ENCODE measurements around the gene TNS2. TPM values are rescaled to one million over a fixed set of nuclear protein-coding genes. Genes with fewer than 3 reads are reported as not detected.
"Not testable (repeated sequence)": the region's sequence is repeated elsewhere in the genome, so short reads cannot be mapped to it uniquely, and the experiment has no call there.

Gene TNS2
- total and polyA plus RNA-seq, 2 donors (not counting 1 experiment from before 2014, with no cell fraction given): 0.60 to 1.3 TPM

DNA sequence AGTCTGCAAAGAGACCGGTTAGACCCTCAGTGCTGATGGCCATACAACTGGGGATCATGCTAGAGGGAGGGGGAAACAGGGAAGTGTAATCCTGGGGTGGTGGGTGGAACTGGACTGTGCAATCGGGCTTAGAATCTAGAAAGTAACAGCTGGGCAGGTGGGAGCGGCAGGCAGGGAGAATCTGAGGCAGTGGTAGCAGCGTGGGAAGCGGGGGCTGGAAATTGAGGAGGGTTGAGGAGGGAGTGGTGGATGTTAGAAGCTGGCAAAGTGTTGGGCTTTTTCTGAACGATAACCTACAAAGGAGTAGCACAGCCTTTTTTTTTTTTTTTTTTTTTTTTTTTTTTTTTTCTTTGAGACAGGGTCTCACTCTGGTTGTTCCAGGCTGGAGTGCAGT is 44.5 kb downstream of the TNS2 start:
- Histone ChIP-seq H3K27me3 (replicated peaks in 1 of 4; ENCODE audit: control extremely low read depth in 1 of 4, control insufficient read depth in 3 of 4, insufficient read depth in 4 of 4, low read length in 3 of 4) (peaks cover 0 to 18% (median 8%) of the 10 kb centered on the region in 4 experiments), H4K20me1 (ENCODE audit: control insufficient read depth, insufficient read depth, low read length, poor library complexity, severe bottlenecking) (no peaks in the 10 kb centered on the region), H3K4me2 (replicated peaks; ENCODE audit: low read depth, low read length, poor library complexity, severe bottlenecking) (no peak overlapping the region), H3K9ac (ENCODE audit: low read length) (no peak overlapping the region), H2AFZ (ENCODE audit: insufficient read depth, low read depth, low read length, poor library complexity, severe bottlenecking) (no peak overlapping the region), H3K9me3 (ENCODE audit: control extremely low read depth in 1 of 3, control insufficient read depth in 2 of 3, insufficient read depth in 1 of 3, low read length in 2 of 3) (peaks cover 0 to 4% (median 0%) of the 10 kb centered on the region in 3 donors), H3K4me3 (ENCODE audit: control extremely low read depth in 1 of 5, extremely low read depth in 1 of 5, insufficient read depth in 1 of 5, low read depth in 2 of 5, low read length in 4 of 5) (no peak overlapping the region), H3K79me2 (ENCODE audit: control insufficient read depth, insufficient read depth, low read length) (no peaks in the 10 kb centered on the region), H3K36me3 (replicated peaks in 1 of 2; ENCODE audit: control extremely low read depth in 1 of 2, control insufficient read depth in 1 of 2, extremely low read depth in 1 of 2, insufficient read depth in 2 of 2, low read length in 1 of 2) (no peaks in the 10 kb centered on the region), H3K27ac (ENCODE audit: low read length in 2 of 2) (no peak overlapping the region), H3K4me1 (ENCODE audit: control insufficient read depth in 2 of 2, insufficient read depth in 2 of 2, low read length in 2 of 2) (peaks cover 18 to 23% of the 10 kb centered on the region in 2 donors)
- no peak for DNase-seq
- intact Hi-C loops (cut with micrococcal nuclease): no loop called here
- Mint-ChIP-seq H3K4me3 (no peak overlapping the region), H3K27ac (no peak overlapping the region), H3K27me3 (peaks cover 29% of the 10 kb centered on the region), H3K4me1 (peaks cover 27% of the 10 kb centered on the region), H3K9me3 (ENCODE audit: insufficient read depth) (no peaks in the 10 kb centered on the region)
- POLR2A ChIA-PET: no interaction called here
- CTCF ChIA-PET: interaction anchor here (1.1 to 13.1 kb wide), 2 partner anchors 8 to 27 kb away, joined by 4 to 344 read pairs; partner anchors contain the start of gene SOAT2
- no peak for TF ChIP-seq EZH2 (IDR thresholded peaks at IDR 0.05; ENCODE audit: borderline replicate concordance, insufficient read depth, low read depth, low read length, poor library complexity, severe bottlenecking)
- TF ChIP-seq, protein P1, sequence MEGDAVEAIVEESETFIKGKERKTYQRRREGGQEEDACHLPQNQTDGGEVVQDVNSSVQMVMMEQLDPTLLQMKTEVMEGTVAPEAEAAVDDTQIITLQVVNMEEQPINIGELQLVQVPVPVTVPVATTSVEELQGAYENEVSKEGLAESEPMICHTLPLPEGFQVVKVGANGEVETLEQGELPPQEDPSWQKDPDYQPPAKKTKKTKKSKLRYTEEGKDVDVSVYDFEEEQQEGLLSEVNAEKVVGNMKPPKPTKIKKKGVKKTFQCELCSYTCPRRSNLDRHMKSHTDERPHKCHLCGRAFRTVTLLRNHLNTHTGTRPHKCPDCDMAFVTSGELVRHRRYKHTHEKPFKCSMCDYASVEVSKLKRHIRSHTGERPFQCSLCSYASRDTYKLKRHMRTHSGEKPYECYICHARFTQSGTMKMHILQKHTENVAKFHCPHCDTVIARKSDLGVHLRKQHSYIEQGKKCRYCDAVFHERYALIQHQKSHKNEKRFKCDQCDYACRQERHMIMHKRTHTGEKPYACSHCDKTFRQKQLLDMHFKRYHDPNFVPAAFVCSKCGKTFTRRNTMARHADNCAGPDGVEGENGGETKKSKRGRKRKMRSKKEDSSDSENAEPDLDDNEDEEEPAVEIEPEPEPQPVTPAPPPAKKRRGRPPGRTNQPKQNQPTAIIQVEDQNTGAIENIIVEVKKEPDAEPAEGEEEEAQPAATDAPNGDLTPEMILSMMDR (IDR thresholded peaks at IDR 0.05): no peak
- ATAC-seq (ENCODE audit: low read depth): no peak
- WGBS (ENCODE audit: insufficient coverage): 81% methylated on average over 5 of the region's 6 CpGs

GRCh38 chr12:53094796-53095595 is 45.1 kb downstream of the TNS2 start:
- H3K4me2 ChIP-seq (replicated peaks; ENCODE audit: low read depth, low read length, poor library complexity, severe bottlenecking); H2AFZ ChIP-seq (ENCODE audit: insufficient read depth, low read depth, low read length, poor library complexity, severe bottlenecking); H3K27ac ChIP-seq (ENCODE audit: low read length in 2 of 2); H3K4me3 Mint-ChIP-seq; H3K4me3 ChIP-seq (ENCODE audit: control extremely low read depth in 1 of 5, extremely low read depth in 1 of 5, insufficient read depth in 1 of 5, low read depth in 2 of 5, low read length in 4 of 5); DNase-seq; H3K36me3 ChIP-seq (replicated peaks in 1 of 2; ENCODE audit: control extremely low read depth in 1 of 2, control insufficient read depth in 1 of 2, extremely low read depth in 1 of 2, insufficient read depth in 2 of 2, low read length in 1 of 2); POLR2A ChIA-PET; H3K9me3 ChIP-seq (ENCODE audit: control extremely low read depth in 1 of 3, control insufficient read depth in 2 of 3, insufficient read depth in 1 of 3, low read length in 2 of 3); ATAC-seq (ENCODE audit: low read depth); H3K9me3 Mint-ChIP-seq (ENCODE audit: insufficient read depth); H3K79me2 ChIP-seq (ENCODE audit: control insufficient read depth, insufficient read depth, low read length); H4K20me1 ChIP-seq (ENCODE audit: control insufficient read depth, insufficient read depth, low read length, poor library complexity, severe bottlenecking); H3K9ac ChIP-seq (ENCODE audit: low read length); H3K27ac Mint-ChIP-seq: not testable (repeated sequence)
- WGBS (ENCODE audit: insufficient coverage): no CpG with 5 or more reads among the region's 5 CpGs
- Histone ChIP-seq H3K27me3 (replicated peaks in 1 of 4; ENCODE audit: control extremely low read depth in 1 of 4, control insufficient read depth in 3 of 4, insufficient read depth in 4 of 4, low read length in 3 of 4) (peaks cover 0 to 18% (median 8%) of the 10 kb centered on the region in 4 experiments), H3K4me1 (ENCODE audit: control insufficient read depth in 2 of 2, insufficient read depth in 2 of 2, low read length in 2 of 2) (peaks cover 18 to 23% of the 10 kb centered on the region in 2 donors)
- peaks cover 28% of the 10 kb centered on the region for H3K4me1 Mint-ChIP-seq
- peaks cover 29% of the 10 kb centered on the region for H3K27me3 Mint-ChIP-seq
- intact Hi-C loops (cut with micrococcal nuclease): loop anchor here (5.0 kb wide), 1 partner anchor 43 kb away; the partner anchor contains the start of gene TNS2
- CTCF ChIA-PET: interaction anchor here (0.7 to 13.1 kb wide), 3 partner anchors 8 to 1342 kb away, joined by 3 to 344 read pairs (median 4); partner anchors contain the start of gene SOAT2

DNA sequence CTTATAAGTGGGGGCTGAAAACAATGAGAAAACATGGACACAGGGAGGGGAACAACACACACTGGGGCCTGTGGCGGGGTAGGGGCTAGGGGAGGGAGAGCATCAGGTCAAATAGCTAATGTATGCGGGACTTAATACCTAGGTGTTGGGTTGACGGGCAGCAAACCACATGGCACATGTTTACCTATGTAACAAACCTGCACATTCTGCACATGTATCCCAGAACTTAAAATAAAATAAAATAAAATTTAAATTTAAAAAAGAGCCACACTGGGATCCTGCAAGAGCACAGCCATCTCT is 45.7 kb downstream of the TNS2 start:
- CTCF ChIA-PET: interaction anchor here (0.7 to 13.1 kb wide), 2 partner anchors 28 to 1342 kb away, joined by 3 to 344 read pairs; no protein-coding TSS in a partner anchor
- H3K4me3 Mint-ChIP-seq; H3K9me3 Mint-ChIP-seq (ENCODE audit: insufficient read depth); H3K79me2 ChIP-seq (ENCODE audit: control insufficient read depth, insufficient read depth, low read length); H3K9me3 ChIP-seq (ENCODE audit: control extremely low read depth in 1 of 3, control insufficient read depth in 2 of 3, insufficient read depth in 1 of 3, low read length in 2 of 3); H3K27ac ChIP-seq (ENCODE audit: low read length in 2 of 2); H3K9ac ChIP-seq (ENCODE audit: low read length); ATAC-seq (ENCODE audit: low read depth); H3K36me3 ChIP-seq (replicated peaks in 1 of 2; ENCODE audit: control extremely low read depth in 1 of 2, control insufficient read depth in 1 of 2, extremely low read depth in 1 of 2, insufficient read depth in 2 of 2, low read length in 1 of 2); POLR2A ChIA-PET; H3K4me3 ChIP-seq (ENCODE audit: control extremely low read depth in 1 of 5, extremely low read depth in 1 of 5, insufficient read depth in 1 of 5, low read depth in 2 of 5, low read length in 4 of 5); H3K27ac Mint-ChIP-seq; H4K20me1 ChIP-seq (ENCODE audit: control insufficient read depth, insufficient read depth, low read length, poor library complexity, severe bottlenecking); H2AFZ ChIP-seq (ENCODE audit: insufficient read depth, low read depth, low read length, poor library complexity, severe bottlenecking); DNase-seq; H3K4me2 ChIP-seq (replicated peaks; ENCODE audit: low read depth, low read length, poor library complexity, severe bottlenecking): not testable (repeated sequence)
- Mint-ChIP-seq H3K4me1 (peaks cover 28% of the 10 kb centered on the region), H3K27me3 (peaks cover 27% of the 10 kb centered on the region)
- intact Hi-C loops (cut with micrococcal nuclease): loop anchor here (5.0 kb wide), 1 partner anchor 43 kb away; the partner anchor contains the start of gene TNS2
- WGBS (ENCODE audit: insufficient coverage): no CpG with 5 or more reads among the region's 3 CpGs
- Histone ChIP-seq H3K4me1 (ENCODE audit: control insufficient read depth in 2 of 2, insufficient read depth in 2 of 2, low read length in 2 of 2) (peaks cover 18 to 23% of the 10 kb centered on the region in 2 donors), H3K27me3 (replicated peaks in 1 of 4; ENCODE audit: control extremely low read depth in 1 of 4, control insufficient read depth in 3 of 4, insufficient read depth in 4 of 4, low read length in 3 of 4) (peaks cover 0 to 18% (median 8%) of the 10 kb centered on the region in 4 experiments)
